ENCODE data around the gene CAPN10. TPM values are rescaled to one million over a fixed set of nuclear protein-coding genes. Genes with fewer than 3 reads are reported as not detected.

CAPN10 gene
- total RNA-seq, 1 experiment from 2014 or later, result 47.4 TPM

- no peak overlapping the region for H2BK15ac ChIP-seq (ENCODE audit: low read depth, low read length)
- peaks cover 20% of the 10 kb centered on the region for H3K27me3 ChIP-seq (ENCODE audit: insufficient read depth, low read length)
- H2BK20ac ChIP-seq (ENCODE audit: low read depth, low read length, poor library complexity, severe bottlenecking), result no peak overlapping the region
- H3K9me3 ChIP-seq (ENCODE audit: control insufficient read depth, low read depth, low read length), result no peaks in the 10 kb centered on the region
- no peak overlapping the region for H3K4ac ChIP-seq (ENCODE audit: low read depth, low read length)
- no peak overlapping the region for H3K27ac ChIP-seq (ENCODE audit: insufficient read length, low read depth, low read length)
- peaks cover 2% of the 10 kb centered on the region; the same call in 1 of the 2 replicates for H3K4me1 ChIP-seq (ENCODE audit: insufficient read depth, low read length)
- H2AFZ ChIP-seq (ENCODE audit: low read length), result no peak overlapping the region
- no peak overlapping the region for H3K9ac ChIP-seq (ENCODE audit: extremely low read depth, insufficient read length, low read length)
- H4K91ac ChIP-seq (ENCODE audit: insufficient read length, low read depth, low read length), result no peak overlapping the region
- H3K9me3 Mint-ChIP-seq, result no peaks in the 10 kb centered on the region
- H2BK120ac ChIP-seq (ENCODE audit: low read depth, low read length, poor library complexity, severe bottlenecking), result no peak overlapping the region
- peaks cover 11% of the 10 kb centered on the region for H3K23me2 ChIP-seq (ENCODE audit: insufficient read length, low read depth, low read length, poor library complexity, severe bottlenecking)
- no peak for TF ChIP-seq CTCF (conservative IDR thresholded peaks at IDR 0.05)
- H4K8ac ChIP-seq (replicated peaks; ENCODE audit: insufficient read length, low read depth, low read length), result no peak overlapping the region
- no peaks in the 10 kb centered on the region for H3K79me1 ChIP-seq (ENCODE audit: insufficient read depth, low read depth, low read length, poor library complexity, severe bottlenecking)
- peaks cover 26% of the 10 kb centered on the region for H3K27me3 Mint-ChIP-seq (ENCODE audit: low read depth)
- no CpG with 5 or more reads among the region's 26 CpGs for WGBS (ENCODE audit: extremely low coverage, insufficient read length, low lambda C conversion rate)
- no peak overlapping the region for H3T11ph ChIP-seq (ENCODE audit: low read length)
- H3K36me3 Mint-ChIP-seq (ENCODE audit: insufficient read depth in 1 of 3, low read depth in 3 of 3), result peaks cover 0 to 13% (median 2%) of the 10 kb centered on the region in 3 experiments; a peak in 3 of 7 replicates
- peaks cover 30 to 31% of the 10 kb centered on the region in 2 experiments for H3K4me1 Mint-ChIP-seq
- H2BK12ac ChIP-seq (ENCODE audit: insufficient read length, low read depth, low read length), result no peak overlapping the region
- peak overlapping the region; percentile 13 for H3K4me2 ChIP-seq (ENCODE audit: insufficient read depth, insufficient read length, low read length)
- no peak overlapping the region for H2BK5ac ChIP-seq (ENCODE audit: insufficient read length, low read length)
- no peak overlapping the region for H4K5ac ChIP-seq (ENCODE audit: insufficient read length, low read depth, low read length)
- H3K4me3 Mint-ChIP-seq, result no peak overlapping the region
- H3K79me2 ChIP-seq (ENCODE audit: insufficient read depth, low read length), result no peaks in the 10 kb centered on the region; the same call in 1 of the 2 replicates
- no peaks in the 10 kb centered on the region for H4K20me1 ChIP-seq (ENCODE audit: control insufficient read depth, insufficient read depth, insufficient read length)
- no peak overlapping the region; a peak in 2 of 7 replicates for H3K27ac Mint-ChIP-seq
- H3K23ac ChIP-seq (ENCODE audit: insufficient read length, low read depth, low read length), result no peak overlapping the region
- H2AK5ac ChIP-seq (ENCODE audit: insufficient read length, low read length), result no peak overlapping the region
- DNase-seq, result peak; percentile 22
- H3K56ac ChIP-seq (ENCODE audit: insufficient read length, low read depth, low read length), result no peak overlapping the region
- H3K14ac ChIP-seq (ENCODE audit: insufficient read depth, low read length), result no peak overlapping the region
- no peak overlapping the region for H3K18ac ChIP-seq (ENCODE audit: insufficient read length, low read depth, low read length)
These were observed 21.0 kb upstream of the CAPN10 start for GRCh38 chr2:240565333-240566202.
